Epidermal melanocyte (primary cell): ENCODE data around the gene ITGB3BP.
A peak's percentile ranks its signal among the peaks of the same experiment; 100 is the strongest.
"Not testable (repeated sequence)": the region's sequence is repeated elsewhere in the genome, so short reads cannot be mapped to it uniquely, and the experiment has no call there.

Source experiments
- DNase-seq: peaks from one replicate; pipeline ENCODE4 v3.0.0; 2011; ENCODE audit warnings: low spot score; ENCODE audit not compliant: insufficient read length

The ITGB3BP gene

GRCh38 chr1:63522891-63523728 lies at the start of gene ITGB3BP, which contains the start of gene EFCAB7:
TSS of gene ITGB3BP (minus strand) at chr1:63523225. CDS start at chr1:63523133, 92 bp downstream.
TSS of gene EFCAB7 (plus strand) at chr1:63523525. CDS start at chr1:63525573, 2,048 bp downstream.
- DNase-seq: peak; percentile 71

GRCh38 chr1:63572686-63573085 lies 49.7 kb upstream of the ITGB3BP start:
- DNase-seq: not testable (repeated sequence)

- no peak for DNase-seq
Measured at GRCh38 chr1:63569640-63570316, 46.8 kb upstream of the ITGB3BP start.

GRCh38 chr1:63569068-63569467 lies 46.0 kb upstream of the ITGB3BP start:
- DNase-seq: no peak

GRCh38 chr1:63563745-63564144 lies 40.7 kb upstream of the ITGB3BP start:
- DNase-seq: no peak

- DNase-seq: no peak
Measured at GRCh38 chr1:63559357-63559756, 36.3 kb upstream of the ITGB3BP start.

- no peak for DNase-seq
Measured at GRCh38 chr1:63557365-63557987, 34.5 kb upstream of the ITGB3BP start.

- DNase-seq: no peak
Measured at GRCh38 chr1:63555480-63555879, 32.5 kb upstream of the ITGB3BP start.

GRCh38 chr1:63548877-63549276 lies 25.9 kb upstream of the ITGB3BP start:
- DNase-seq: no peak

- no peak for DNase-seq
Measured at GRCh38 chr1:63548303-63548702, 25.3 kb upstream of the ITGB3BP start.

- no peak for DNase-seq
Measured at GRCh38 chr1:63547621-63548294, 24.7 kb upstream of the ITGB3BP start.

GRCh38 chr1:63545780-63546179 lies 22.8 kb upstream of the ITGB3BP start:
- DNase-seq: no peak

GRCh38 chr1:63537940-63538339 lies 14.9 kb upstream of the ITGB3BP start:
- no peak for DNase-seq

- no peak for DNase-seq
Measured at GRCh38 chr1:63537006-63537405, 14.0 kb upstream of the ITGB3BP start.

GRCh38 chr1:63534406-63534805 lies 11.4 kb upstream of the ITGB3BP start:
- no peak for DNase-seq

- no peak for DNase-seq
Measured at GRCh38 chr1:63533931-63534330, 10.9 kb upstream of the ITGB3BP start.

- no peak for DNase-seq
Measured at GRCh38 chr1:63532727-63533126, 9.7 kb upstream of the ITGB3BP start.

GRCh38 chr1:63524201-63524600 lies 1.2 kb upstream of the ITGB3BP start:
- DNase-seq: no peak

- DNase-seq: no peak
Measured at GRCh38 chr1:63523738-63524137, 713 bp upstream of the ITGB3BP start.

GRCh38 chr1:63516629-63517028 lies 6.4 kb downstream of the ITGB3BP start:
- DNase-seq: no peak

- no peak for DNase-seq
Measured at GRCh38 chr1:63512584-63512983, 10.4 kb downstream of the ITGB3BP start.

- DNase-seq: no peak
Measured at GRCh38 chr1:63509718-63510117, 13.3 kb downstream of the ITGB3BP start.
